Hepatocyte (in vitro differentiated cells): ENCODE data around the gene NPAS4.

Source experiments
- CTCF ChIP-seq: fragments of 200-600 bp; sonication (generic); IDR thresholded peaks from 2 replicates; pipeline ENCODE4 v1.5.1; 2016; ENCODE audit warnings: antibody characterized with exemption, mild to moderate bottlenecking; ENCODE audit not compliant: poor library complexity
- EZH2phosphoT487 ChIP-seq: fragments of 200-600 bp; sonication (generic); IDR thresholded peaks from one replicate; pipeline ENCODE4 v1.6.1; 2018; ENCODE audit warnings: antibody characterized with exemption, mild to moderate bottlenecking, low read depth, moderate library complexity; ENCODE audit not compliant: unreplicated experiment, severe bottlenecking

GRCh38 chr11:66407651-66408050, 13.2 kb upstream of the NPAS4 start:
- TF ChIP-seq CTCF = no peak
- no peak for TF ChIP-seq EZH2phosphoT487
